ENCODE data around the gene MLC1.
"Not testable (repeated sequence)": the region's sequence is repeated elsewhere in the genome, so short reads cannot be mapped to it uniquely, and the experiment has no call there.

Gene MLC1

DNA sequence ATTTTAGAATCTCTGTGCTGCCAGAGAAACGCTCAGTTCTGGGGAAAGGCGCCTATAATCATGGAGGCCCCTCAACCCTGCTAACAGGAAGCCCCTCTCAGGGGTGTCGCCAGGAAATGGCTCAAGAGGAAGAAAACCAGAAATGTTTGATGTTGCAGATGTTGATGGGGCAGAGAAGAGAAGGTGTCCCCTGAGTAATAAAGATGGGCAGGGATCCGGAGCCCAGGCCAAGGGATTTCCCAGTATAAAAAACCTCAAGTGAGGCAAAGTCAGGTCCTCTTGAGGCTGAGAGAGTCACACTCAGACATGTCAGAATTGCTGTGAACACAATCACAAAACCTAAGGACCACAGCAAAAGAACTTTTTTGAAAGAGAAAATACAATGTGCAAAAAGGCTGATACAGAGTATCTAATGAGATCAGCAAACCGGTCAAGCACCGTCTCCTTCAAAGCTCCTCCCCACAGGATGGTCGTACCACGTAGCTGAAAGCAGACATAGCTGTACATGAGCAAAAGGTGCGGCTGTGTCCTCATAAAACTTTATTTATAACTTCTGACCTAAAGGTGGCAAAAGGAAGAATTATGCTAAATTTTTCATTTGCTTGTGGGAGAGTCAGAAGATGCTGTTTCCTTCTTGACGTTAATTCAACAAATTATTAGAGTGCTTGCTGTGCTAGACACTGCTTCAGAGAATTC is 16.8 kb upstream of the MLC1 start:
- no peak for DNase-seq

GRCh38 chr22:50098052-50098451 is 12.8 kb upstream of the MLC1 start:
- DNase-seq = no peak

GRCh38 chr22:50092342-50092741 is 7.1 kb upstream of the MLC1 start:
- no peak for DNase-seq

DNA sequence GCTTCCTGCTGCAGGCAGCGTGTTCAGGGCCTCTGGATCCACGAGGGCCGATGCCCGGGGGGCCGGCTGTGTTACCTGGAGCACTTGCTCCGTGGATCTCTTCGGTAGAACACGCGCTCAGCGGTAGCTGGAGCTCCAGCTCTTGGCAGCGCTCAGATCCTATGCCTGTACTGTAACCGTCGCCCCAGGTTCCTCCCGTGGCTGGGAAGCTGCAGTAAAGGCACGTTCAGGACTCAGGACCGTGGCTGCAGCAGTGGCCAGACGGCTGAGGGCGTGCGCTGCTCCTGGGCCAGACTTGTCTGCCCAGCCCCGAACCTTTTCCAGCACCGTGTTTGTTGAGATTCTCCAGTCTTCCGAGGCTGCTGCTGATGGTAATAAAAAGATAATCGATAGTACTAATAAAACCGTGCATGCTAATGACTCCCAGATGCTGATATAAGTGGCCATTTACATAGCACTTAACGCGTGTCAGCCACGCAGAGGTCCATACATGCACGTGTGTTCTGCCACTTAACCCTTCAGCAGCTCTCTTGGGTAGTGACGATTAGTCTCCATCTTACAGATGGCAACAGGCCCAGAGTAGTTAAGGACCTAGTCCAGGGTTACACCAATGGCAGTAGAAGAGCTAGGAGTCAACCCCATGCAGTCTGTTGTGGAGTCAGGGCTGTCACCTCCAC is 6.0 kb upstream of the MLC1 start:
- DNase-seq = no peak

DNA sequence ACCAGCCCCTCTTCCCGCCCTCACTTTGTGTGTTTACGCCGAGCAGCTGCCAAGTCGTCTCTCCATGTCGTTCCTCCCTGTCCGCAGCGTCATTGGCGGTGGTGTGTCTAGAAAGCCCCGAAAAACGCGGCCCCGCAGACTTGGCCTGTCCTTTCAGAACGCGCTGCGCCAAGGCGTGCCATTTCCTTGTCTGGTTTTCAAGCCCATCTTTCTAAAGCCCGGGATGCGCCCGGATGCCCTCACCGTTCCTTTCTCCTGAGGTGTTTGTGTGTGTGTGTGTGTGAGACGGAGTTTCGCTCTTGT is 5.1 kb upstream of the MLC1 start:
- DNase-seq = no peak

DNA sequence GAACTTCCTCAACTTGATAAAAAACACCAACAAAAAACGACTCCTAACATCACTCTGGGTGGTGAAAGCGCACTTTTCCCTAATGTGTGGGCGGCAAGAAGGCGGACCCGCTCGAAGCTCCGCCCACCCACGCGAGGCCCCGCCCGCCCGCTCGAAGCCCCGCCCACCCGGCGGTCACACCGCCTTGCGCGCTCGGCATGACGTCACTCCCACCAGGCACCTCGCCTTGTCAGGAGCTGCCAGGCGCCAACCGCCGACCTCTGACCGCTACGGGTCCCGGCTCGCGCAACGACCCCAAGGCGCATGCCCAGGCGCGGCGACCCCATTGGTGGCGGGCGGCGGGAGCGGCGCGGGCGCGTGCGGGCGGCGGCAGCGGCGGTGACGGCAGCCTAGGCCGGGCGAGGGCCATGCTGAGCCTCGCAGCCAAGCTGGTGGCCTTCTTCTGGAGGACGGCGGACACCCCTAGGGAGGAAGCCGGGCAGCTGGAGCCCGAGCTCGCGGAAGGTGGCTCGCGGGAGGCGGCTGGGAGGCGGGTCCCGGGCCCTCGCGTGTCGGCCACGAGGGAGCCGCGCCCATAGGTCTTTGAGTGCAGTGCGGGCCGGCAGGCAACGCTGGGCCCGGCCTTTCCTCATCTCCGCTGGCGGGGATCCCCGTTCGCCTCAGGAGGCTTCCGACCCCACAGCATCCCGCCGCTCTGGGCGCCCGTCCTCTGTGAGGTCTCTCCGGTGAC is 4.6 kb upstream of the MLC1 start, which contains the start of gene MOV10L1:
Gene MOV10L1, plus strand, starts transcription at position 325 of the 730 bp plus-strand sequence. Its CDS starts 83 bp downstream, at position 408.
- no peak for DNase-seq

GRCh38 chr22:50089231-50089630 is 4.0 kb upstream of the MLC1 start:
- no peak for DNase-seq

- DNase-seq = no peak
Observed at GRCh38 chr22:50088096-50088495, 2.9 kb upstream of the MLC1 start.

- DNase-seq = no peak
Observed at GRCh38 chr22:50087646-50088045, 2.4 kb upstream of the MLC1 start.

DNA sequence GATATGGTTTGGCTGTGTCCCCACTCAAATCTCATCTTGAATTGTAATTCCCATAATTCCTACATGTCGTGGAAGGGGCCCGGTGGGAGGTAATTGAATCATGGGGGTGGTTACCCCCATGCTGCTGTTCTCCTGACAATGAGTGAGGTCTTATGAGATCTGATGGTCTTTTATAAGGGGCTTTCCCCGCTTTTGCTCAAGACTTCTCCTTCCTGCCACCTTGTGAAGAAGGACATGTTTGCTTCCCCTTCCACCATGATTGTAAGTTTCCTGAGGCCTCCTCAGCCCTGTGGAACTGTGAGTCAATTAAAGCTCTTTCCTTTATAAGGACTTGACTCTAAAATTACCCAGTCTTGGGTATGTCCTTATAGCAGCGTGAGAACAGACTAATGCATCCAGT is 1.7 kb upstream of the MLC1 start:
- DNase-seq = not testable (repeated sequence)

GRCh38 chr22:50086526-50086925 is 1.3 kb upstream of the MLC1 start:
- DNase-seq = no peak

GRCh38 chr22:50084614-50085021 is 608 bp downstream of the MLC1 start:
- peak; percentile 58 for DNase-seq

DNA sequence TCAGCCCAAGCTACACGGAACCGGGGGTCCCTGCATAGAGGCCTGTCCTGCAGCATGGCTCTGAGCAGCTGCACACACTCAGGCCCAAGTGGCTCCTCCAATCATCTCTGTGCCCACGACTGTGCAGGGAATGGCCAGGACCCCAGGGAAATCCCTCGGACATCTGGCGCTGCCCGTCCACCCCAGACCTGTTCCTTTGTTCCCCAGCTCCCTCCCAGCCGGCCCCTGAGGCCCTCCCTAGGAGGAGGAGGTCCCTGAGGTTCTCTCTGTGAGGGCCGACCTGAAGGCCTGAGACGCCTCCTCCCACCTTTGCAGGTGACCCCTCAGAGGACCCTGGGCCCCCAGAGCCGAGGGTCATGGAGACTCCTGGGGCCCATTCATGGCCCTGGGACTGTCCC is 1.1 kb downstream of the MLC1 start:
- peak; percentile 28 for DNase-seq

GRCh38 chr22:50083462-50084079 is 1.7 kb downstream of the MLC1 start:
- no peak for DNase-seq

GRCh38 chr22:50082961-50083461 is 2.2 kb downstream of the MLC1 start:
- DNase-seq = no peak

DNA sequence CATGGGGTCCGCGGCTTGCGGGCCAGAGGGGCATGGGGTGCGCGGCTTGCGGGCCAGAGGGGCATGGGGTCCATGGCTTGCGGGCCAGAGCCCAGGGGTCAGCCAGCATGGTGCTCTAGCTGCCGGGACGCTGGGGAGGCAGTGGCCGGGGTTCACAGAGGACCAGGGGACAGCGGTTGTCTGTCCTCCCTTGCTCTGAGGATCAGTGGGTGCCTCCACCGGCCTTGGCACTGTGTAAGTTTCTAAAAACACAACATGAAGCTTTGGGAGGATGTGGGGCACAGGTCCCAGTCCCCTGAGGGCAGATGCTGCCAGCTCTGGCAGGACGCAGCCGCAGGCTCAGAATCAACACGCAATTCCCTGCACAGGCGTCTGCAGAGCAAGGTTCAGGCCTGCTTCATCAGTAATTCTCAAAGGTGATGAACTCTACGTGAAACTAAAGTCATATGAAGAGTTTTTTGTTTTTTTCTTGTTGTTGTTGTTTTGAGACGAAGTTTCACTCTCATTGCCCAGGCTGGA is 3.0 kb downstream of the MLC1 start:
- DNase-seq = no peak

GRCh38 chr22:50081426-50082196 is 3.6 kb downstream of the MLC1 start:
- no peak for DNase-seq

DNA sequence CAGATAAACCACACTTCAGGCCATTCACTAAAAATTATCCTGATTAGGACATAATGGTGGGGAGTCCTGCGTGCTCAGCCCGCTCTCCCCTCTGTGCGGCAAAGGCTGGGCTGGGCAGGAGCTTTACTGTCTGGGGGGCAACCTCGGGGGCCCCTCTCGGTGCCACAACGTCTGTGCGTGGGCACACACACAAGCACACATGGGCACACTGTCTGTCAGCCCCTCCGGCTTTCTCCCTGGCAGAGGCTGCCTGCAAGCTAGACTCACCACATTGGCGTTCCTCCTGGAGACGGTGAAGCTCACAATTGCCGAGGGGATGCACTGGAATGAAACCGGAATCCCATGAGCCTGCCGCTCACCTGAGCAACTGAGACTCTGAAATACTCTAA is 5.2 kb downstream of the MLC1 start:
- no peak for DNase-seq

- DNase-seq = no peak
Observed at GRCh38 chr22:50078761-50079160, 6.5 kb downstream of the MLC1 start.

DNA sequence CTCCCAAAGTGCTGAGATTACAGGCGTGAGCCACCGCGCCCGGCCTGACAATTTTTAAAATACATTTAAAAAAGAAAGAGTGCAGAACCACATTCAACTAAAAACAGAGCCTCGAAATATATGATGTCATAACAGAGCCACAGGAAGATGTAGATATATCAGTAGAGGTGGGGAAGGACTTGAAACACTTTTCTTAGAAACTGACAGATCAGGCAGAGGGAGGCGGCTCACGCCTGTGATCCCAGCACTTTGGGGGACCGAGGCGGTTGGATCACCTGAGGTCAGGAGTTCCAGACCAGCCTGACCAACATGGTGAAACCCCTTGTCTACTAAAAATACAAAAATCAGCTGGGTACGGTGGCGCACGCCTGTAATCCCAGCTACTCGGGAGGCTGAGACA is 7.0 kb downstream of the MLC1 start:
- no peak for DNase-seq

GRCh38 chr22:50076646-50077535 is 8.3 kb downstream of the MLC1 start:
- no peak for DNase-seq
